NCI-H526 (cell line): Measurements from ENCODE around the gene KRTAP4-6.
"Not testable (repeated sequence)": the region's sequence is repeated elsewhere in the genome, so short reads cannot be mapped to it uniquely, and the experiment has no call there.

Experiments
- DNase-seq, 2 experiments: peaks; one replicate each; lab custom pipeline; 2025; lab: John Stamatoyannopoulos, UW

The KRTAP4-6 gene

DNA sequence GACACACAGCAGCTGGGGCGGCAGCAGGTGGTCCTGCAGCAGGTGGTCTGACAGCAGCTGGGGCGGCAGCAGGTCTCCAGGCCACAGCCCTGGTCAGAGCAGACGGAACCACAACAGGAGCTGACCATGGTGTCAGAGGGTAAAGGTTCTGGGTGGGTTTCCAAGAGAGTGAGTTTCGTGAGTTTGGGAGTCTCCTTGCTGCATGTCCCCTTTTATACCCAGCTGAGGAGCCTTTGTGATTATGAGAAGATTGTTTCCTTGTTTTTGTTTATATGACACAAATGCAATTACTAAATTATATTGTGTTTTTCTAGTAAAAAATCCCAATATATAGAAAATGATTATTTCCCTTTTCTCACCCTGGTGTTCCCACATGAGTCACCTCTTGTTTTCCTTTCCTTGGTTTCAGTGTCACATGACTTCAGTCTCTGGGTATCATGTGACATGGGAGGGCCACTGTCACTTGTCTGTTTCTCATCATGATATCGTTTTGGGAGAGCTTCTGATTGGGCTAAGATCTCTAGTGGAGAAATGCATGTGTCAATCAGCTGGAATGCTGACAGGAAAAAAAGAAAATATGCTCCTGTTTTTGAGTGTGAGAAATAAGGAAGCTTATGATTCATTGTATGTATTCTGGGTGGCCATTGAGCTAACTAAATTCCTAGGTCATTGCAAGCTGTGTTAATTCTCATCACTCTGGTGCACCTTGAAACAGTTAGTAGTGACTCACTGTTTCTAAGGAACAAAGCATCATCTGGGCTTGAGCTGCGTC is at the start of gene KRTAP4-6:
KRTAP4-6 (minus strand) TSS at position 185 of the 772 bp plus-strand sequence; CDS start at position 128, 57 bp downstream.
- DNase-seq = no peak

DNA sequence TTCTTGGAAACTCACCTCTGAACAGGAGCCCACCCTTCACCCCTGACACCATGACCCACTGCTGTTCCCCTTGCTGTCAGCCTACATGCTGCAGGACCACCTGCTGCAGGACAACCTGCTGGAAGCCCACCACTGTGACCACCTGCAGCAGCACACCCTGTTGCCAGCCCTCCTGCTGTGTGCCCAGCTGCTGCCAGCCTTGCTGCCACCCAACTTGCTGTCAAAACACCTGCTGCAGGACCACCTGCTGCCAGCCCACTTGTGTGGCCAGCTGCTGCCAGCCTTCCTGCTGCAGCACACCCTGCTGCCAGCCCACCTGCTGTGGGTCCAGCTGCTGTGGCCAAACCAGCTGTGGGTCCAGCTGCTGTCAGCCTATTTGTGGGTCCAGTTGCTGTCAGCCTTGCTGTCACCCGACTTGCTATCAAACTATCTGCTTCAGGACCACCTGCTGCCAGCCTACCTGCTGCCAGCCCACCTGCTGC is 49.5 kb upstream of the KRTAP4-6 start, which contains the start of gene KRTAP9-1:
KRTAP9-1 (plus strand) TSS at position 51 of the 482 bp plus-strand sequence; CDS start at position 51, 0 bp downstream.
- DNase-seq = not testable (repeated sequence)

DNA sequence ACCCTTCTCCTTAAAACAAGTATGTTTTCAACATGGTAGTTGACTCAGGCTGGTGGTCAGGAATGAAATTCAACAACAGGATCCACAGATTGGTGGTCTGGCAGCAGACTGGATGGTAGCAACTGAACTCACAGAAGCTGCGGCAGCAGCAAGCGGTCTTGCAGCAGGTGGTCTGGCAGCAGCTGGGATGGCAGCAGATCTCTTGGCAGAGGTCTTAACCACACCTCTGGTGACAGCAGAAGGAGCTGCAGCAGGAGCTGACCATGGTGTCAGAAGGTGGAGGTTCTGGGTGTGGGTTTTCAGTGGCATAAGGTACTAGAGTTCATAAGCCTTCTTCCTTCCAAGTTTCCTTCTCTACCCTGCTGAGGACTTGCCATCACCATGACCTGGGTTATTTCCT is 46.5 kb upstream of the KRTAP4-6 start:
- DNase-seq = no peak

DNA sequence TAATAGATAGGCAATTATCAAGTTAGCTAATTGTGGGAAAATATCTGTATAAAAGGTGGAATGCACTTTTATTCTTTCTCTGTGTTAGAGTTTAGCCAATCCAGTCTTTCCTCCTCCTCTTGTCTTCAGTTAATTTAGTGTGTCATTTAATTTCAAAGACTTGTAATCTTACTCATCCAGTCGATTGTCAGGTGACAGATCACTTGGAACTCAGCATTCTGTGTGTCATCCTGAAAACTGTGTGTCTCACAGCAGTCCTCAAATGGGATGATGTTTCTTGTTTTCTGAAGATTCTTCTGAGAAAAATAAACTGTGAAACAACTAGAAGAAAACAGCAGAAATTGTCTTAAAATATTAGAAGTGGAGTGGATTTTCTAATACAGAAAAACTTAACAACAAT is 44.7 kb upstream of the KRTAP4-6 start:
- no peak for DNase-seq

DNA sequence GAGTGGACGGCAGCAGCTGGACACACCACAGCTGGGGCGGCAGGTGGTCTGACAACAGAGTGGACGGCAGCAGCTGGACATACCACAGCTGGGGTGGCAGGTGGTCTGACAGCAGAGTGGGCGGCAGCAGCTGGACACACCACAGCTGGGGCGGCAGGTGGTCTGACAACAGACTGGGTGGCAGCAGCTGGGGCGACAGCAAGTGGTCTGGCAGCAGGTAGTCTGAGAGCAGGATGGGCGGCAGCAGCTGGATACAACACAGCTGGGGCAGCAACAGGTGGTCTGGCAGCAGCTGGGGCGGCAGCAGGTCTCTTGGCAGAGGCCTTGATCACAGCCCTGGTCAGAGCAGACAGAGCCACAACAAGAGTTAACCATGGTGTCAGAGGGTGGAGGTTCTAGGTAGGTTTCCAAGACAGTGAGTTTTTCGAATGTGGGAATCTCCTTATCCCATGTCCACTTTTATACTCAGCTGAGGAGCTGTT is 44.2 kb upstream of the KRTAP4-6 start, which contains the start of gene KRTAP4-1:
KRTAP4-1 (minus strand) TSS at position 432 of the 482 bp plus-strand sequence; CDS start at position 375, 57 bp downstream.
- DNase-seq = no peak

DNA sequence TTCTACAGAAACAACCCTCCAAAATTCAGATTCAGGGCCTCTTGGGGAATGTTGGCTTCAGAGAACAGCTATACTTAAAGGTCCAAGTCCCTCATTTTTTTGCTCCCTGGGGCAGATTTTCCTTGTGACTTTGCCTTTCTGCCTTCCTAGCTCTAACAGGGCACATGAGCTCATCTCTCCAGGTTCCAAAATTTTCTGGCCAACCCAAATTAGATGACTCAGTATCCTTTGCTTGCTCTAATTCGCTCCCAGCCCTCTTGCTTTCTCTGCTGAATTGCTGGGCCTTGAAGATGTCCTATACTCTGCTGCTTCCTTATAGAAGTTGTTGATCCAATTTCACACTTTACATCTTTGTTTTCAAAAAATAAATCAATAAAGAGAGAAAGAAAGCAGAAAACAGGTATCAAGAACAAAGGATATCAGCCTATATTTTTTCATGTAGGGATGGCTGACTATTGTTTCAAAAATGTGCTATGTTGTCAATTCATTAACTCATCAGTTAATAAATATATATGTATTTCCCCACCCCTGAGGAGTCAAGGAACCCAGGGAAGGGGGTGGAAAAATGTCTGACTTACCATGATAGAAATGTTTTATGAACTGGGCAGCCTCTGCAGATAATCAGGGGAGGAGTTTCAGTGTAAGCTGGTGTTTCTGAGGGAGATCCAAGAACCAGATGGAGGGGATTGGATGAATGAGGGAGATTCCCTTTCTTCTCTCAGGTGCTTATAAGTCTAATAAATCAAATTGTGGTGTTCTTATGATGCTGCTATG is 38.7 kb upstream of the KRTAP4-6 start:
- no peak for DNase-seq

DNA sequence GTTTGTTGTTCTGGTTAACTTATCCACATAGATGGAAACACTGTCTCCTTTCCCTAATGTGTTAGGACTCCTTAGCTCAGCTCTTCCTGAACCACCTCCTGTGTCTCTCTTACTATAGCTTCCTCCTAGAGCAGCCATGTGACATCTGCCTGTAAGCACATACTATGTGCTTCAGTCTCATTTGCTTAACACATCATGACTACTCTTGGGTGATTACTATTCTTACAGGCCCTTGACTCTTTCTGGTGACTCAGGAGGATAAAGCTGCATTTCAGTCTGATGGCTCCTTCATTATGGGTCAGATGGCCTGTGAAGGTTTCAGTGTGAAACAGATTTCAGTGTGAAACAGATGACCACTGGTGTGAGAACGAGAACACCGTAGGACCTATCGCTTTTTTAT is 38.0 kb upstream of the KRTAP4-6 start:
- DNase-seq = no peak

DNA sequence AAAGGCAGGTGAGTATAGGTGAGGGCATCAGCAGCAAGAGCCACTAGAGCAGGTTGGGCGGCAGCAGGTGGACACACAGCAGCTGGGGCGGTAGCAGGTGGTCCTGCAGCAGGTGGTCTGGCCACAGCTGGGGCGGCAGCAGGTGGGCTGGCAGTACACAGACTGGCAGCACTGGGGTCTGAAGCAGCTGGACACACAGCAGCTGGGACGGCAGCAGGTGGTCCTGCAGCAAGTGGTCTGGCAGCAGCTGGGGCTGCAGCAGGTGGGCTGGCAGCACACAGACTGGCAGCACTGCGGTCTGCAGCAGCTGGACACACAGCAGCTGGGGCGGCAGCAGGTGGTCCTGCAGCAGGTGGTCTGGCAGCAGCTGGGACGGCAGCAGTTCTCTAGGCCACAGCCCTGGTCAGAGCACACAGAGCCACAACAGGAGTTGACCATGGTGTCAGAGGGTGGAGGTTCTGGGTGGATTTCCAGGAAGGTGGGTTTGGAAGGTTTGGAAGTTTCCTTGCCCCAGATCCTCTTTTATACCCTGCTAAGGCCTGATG is 37.5 kb upstream of the KRTAP4-6 start, which contains the start of gene KRTAP4-2:
KRTAP4-2 (minus strand) TSS at position 495 of the 545 bp plus-strand sequence; CDS start at position 438, 57 bp downstream.
- DNase-seq = no peak

DNA sequence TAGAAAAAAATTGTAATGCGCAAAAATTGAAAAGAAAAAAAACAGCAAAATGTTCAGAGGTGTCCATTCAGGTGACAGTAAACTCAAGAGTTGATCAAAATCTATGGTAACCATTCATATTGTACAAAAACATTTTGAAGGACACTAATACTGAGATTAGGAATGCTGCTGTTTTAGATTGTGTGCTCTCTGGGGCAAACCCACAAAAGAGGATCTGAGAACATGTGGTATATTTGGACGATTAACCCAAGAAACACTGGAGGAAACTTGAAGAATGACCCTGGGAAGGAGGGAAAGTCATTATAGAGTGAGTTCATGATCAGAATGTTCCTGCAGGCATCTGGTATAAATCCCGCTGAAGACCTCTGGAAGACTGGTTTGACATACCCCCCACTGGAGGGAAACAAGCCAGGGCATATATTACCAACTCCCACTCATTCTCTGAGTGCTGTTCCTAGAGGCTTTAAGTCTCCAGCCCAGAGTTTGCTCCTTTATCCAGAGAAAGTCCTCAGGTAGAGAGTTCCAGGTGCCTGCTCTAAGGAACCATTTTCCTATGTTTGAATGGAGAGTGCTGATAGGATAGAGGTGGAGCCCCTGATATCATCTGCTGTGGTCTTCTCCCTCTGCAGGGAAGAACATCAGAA is 36.5 kb upstream of the KRTAP4-6 start:
- no peak for DNase-seq

DNA sequence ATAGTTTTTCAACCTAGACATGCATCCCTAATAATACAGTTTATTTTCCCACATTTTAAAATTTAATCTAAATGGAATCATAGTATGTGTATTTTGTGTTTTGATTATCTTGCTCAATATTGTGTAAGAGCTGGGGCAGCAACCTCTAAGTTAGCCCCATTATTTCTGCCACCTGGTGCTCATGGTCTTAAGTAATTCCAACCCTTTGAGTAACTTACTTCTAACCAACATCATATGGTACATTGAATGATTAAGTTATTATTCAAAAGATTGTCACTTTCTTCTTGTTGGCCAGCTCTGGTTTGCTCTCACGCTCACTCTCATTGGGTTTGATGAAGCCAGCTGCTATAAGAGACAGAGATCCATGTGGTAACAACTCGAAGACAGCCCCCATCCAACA is 31.5 kb upstream of the KRTAP4-6 start:
- no peak for DNase-seq

DNA sequence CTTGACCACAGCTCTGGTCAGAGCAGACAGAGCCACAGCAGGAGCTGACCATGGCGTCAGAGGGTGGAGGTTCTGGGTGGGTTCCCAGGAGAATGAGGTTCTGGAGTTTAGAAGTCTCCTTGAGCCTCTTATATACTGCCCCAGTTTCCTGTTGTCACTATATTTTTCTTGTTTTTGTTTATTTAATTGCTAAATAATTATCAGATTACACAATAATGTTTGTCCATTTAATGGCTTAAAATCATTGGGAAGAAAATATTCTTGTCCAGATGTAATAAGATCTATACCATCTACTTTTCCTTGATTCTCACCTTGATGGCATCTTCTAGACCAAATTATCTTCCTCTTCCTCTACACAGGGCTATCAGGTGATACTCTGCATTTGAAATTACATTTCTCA is 27.8 kb upstream of the KRTAP4-6 start, which contains the start of gene KRTAP4-3:
KRTAP4-3 (minus strand) TSS at position 101 of the 400 bp plus-strand sequence; CDS start at position 52, 49 bp downstream.
- DNase-seq = no peak

DNA sequence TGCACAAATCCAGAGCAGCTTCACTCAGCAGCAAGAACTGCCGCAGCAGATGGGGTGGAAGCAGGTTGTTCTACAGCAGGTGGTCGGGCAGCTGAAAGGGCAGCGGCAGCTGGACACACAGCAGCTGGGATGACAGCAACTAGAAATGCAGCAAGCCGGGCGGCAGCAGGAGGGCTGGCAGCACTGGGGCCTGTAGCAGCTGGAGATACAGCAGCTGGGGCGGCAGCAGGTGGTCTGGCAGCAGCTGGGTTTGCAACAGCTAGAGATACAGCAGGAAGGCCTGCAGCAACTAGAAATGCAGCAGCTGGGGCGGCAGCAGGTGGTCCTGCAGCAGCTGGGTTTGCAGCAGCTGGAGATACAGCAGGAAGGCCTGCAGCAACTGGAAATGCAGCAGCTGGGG is 27.2 kb upstream of the KRTAP4-6 start:
- no peak for DNase-seq

DNA sequence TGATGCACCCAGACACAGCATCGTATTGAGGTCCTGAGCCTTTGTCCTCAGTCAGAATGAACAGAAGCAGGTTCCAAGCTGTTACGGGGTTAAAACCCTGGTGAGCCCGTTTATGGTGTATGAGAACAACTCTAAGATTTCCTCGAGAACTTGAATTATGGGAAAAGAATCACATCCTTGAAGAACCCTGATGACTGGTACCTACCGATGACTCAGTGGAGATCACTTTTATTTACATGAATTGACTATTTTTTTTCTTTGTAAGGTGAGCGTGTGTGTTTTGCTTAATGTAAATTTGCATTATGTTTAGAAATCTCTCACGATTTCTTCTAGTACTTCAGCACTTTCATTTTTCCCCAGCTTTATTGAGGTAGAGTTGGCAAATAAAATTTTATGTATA is 23.5 kb upstream of the KRTAP4-6 start:
- no peak for DNase-seq

DNA sequence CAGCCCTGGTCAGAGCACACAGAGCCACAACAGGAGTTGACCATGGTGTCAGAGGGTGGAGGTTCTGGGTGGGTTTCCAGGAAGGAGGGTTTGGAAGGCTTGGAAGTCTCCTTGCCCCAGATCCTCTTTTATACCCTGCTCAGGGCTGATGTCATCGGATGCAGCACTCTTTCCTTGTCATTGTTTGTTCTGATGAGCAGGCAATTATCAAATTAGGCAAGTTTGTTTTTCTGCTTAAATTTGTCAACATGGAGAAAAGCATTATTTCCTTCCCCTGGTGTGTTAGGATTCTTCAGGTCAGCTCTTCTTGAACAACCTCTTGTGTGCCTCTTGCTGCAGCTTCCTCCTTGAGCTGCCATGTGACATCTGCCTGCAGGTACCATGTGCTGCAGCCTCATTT is 20.3 kb upstream of the KRTAP4-6 start, which contains the start of gene KRTAP4-4:
KRTAP4-4 (minus strand) TSS at position 101 of the 400 bp plus-strand sequence; CDS start at position 44, 57 bp downstream.
- no peak for DNase-seq

DNA sequence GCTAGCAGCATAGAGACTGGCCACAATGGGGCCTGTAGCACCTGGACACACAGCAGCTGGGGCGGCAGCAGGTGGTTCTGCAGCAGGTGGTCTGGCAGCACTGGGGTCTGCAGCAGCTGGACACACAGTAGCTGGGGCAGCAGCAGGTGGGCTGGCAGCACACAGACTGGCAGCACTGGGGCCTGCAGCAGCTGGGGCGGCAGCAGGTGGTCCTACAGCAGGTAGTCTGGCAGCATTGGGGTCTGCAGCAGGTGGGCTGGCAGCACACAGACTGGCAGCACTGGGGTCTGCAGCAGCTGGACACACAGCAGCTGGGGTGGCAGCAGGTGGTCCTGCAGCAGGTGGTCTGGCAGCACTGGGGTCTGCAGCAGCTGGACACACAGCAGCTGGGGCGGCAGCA is 19.8 kb upstream of the KRTAP4-6 start:
- DNase-seq = not testable (repeated sequence)

DNA sequence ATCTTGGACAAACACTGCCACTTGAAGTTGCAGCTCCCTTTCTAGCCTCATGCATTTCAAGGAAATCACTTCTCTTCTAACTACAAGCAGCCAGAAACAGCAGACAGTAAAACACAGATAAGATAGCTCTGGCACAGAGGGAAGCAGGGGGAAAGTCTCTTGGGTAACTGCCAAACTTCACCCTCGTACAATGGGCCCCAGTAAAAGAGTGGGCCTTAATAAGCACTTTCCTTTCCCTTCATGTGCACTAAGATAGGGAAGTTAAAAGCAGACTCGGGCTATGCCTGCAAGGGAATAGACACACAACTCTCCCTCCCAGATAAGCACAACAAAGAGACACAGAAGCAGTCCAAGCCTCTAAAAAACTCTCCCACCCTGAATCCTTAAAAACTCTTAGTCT is 13.5 kb upstream of the KRTAP4-6 start:
- DNase-seq = peak in 1 of 2 experiments; percentile 30

DNA sequence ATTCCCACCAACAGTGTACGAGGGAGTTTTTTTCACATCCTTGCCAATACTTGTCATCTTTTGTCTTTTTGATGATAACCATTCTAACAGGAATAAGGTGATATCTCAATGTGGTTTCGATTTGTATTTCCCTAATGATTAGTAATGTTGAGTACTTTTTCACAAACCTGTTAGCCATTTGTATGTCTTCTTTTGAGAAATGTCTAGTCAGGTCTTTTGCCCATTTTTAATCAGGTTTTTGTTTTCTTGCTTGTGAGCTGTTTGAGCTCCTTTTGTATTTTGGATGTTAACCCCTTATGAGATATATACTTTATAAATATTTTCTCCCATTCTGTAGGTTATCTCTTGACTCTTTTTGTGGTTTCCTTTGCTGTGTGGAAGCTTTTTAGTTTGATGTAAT is 11.2 kb upstream of the KRTAP4-6 start:
- no peak for DNase-seq

DNA sequence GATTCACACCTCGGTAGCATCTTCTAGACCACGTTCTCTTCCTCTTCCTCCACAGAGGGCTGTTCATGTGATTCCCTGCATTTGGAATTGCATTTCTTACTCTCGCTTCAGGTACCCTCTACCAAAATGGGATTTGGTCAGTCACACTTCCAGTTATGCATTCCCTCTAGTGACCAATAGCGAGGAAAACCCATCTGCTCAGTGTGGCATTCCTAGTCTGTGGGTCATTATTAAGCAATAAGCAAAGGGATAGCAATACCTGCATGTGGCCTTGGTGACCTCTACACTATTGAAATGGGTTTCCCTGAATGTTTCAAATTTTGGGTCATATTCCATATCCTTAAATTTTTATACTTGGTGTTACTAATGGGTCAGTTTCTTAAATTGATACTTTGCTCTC is 9.7 kb upstream of the KRTAP4-6 start:
- no peak for DNase-seq

DNA sequence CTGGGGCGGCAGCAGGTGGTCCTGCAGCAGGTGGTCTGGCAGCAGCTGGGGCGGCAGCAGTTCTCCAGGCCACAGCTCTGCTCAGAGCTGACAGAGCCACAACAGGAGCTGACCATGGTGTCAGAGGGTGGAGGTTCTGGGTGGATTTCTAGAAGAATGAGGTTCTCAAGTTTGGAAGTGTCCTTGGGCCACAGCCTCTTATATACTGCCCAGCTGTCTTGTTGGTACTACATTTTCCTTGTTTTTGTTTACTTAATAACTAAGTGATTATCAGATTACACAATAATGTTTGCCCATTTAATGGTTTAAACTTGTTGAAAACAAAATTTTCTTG is 9.3 kb upstream of the KRTAP4-6 start, which contains the start of gene KRTAP4-5:
KRTAP4-5 (minus strand) TSS at position 174 of the 334 bp plus-strand sequence; CDS start at position 116, 58 bp downstream.
- no peak for DNase-seq

DNA sequence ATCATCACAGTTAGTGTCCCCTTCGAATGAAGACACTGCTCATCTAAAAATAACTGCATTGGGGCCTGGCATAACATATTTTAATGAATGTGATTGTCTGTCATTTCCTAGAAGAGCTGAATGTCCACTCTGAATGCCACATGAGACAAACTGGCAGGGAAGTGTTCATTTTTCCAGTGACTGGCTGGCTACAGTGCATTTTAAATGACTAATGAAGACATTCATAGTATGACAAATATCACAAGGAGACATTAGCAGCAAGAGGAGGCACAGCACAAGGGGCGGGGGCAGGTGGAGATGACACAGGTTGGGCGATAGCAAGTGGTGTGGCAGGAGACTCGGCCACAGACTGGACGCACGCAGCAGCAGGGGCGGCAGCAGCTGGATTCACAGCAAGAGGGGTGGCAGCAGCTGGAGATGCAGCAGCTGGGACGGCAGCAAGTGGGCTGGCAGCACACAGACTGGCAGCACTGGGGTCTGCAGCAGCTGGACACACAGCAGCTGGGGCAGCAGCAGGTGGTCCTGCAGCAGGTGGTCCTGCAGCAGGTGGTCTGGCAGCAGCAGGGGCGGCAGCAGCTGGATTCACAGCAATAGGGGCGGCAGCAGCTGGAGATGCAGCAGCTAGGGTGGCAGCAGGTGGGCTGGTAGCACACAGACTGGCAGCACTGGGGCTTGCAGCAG is 8.8 kb upstream of the KRTAP4-6 start:
- DNase-seq = not testable (repeated sequence)
